WI38 (cell line): ENCODE results near the gene INTS6L.
"Not testable (repeated sequence)": the region's sequence is repeated elsewhere in the genome, so short reads cannot be mapped to it uniquely, and the experiment has no call there.

ENCODE experiments used
- H3K4me3 ChIP-seq: 2 replicates; pipeline ENCODE4 v1.5.1; 2011; ENCODE audit warnings: low read depth, mild to moderate bottlenecking, control low read depth, low read length
- TF ChIP-seq, protein P1 (sequence below): IDR thresholded peaks from 2 replicates; pipeline ENCODE4 v1.5.1; 2012; ENCODE audit warnings: low read depth, mild to moderate bottlenecking, control low read depth, low read length

The INTS6L gene

DNA sequence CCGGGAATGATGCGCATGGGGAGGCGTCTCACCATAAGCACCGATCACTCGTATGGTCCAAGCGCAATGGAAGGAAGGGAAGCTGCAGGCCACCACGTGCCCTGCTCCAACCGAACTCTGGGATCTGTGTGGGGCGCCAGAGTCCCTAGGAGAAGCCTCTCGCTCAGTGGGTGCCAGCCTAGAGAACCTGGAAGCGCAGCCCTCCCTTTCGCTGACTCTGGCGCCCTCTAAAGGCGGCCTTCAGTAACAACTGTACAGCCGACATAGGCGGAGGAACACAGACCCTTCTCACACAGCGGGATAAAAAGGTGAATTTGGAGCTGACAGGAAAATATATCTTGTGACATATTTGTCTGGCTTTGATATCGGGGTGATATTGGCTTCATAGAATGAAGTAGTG lies 76.0 kb downstream of the INTS6L start:
- TF ChIP-seq, protein P1, sequence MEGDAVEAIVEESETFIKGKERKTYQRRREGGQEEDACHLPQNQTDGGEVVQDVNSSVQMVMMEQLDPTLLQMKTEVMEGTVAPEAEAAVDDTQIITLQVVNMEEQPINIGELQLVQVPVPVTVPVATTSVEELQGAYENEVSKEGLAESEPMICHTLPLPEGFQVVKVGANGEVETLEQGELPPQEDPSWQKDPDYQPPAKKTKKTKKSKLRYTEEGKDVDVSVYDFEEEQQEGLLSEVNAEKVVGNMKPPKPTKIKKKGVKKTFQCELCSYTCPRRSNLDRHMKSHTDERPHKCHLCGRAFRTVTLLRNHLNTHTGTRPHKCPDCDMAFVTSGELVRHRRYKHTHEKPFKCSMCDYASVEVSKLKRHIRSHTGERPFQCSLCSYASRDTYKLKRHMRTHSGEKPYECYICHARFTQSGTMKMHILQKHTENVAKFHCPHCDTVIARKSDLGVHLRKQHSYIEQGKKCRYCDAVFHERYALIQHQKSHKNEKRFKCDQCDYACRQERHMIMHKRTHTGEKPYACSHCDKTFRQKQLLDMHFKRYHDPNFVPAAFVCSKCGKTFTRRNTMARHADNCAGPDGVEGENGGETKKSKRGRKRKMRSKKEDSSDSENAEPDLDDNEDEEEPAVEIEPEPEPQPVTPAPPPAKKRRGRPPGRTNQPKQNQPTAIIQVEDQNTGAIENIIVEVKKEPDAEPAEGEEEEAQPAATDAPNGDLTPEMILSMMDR: peak; percentile 61
- H3K4me3 ChIP-seq: no peak overlapping the region

DNA sequence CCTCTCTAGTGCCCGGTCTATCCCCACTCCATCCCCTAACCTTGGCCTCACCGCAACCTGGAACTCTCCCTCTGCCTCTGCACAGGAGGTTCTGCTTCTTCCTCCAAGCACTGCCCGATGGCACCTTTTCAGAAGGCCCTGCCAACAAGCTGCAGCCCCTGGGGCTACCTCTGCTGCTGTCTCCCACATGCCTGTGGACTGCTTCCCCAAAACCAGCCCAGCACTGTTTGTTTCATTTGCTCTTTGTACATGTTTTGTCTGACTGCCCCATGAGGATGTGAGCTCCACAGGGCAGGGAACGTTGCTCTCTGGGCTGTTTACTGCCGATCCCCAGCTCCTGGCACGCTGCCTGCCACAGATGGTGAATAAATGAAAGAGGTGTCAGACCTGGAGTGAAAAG lies 85.4 kb downstream of the INTS6L start:
- TF ChIP-seq, protein P1: no peak
- H3K4me3 ChIP-seq: no peak overlapping the region

DNA sequence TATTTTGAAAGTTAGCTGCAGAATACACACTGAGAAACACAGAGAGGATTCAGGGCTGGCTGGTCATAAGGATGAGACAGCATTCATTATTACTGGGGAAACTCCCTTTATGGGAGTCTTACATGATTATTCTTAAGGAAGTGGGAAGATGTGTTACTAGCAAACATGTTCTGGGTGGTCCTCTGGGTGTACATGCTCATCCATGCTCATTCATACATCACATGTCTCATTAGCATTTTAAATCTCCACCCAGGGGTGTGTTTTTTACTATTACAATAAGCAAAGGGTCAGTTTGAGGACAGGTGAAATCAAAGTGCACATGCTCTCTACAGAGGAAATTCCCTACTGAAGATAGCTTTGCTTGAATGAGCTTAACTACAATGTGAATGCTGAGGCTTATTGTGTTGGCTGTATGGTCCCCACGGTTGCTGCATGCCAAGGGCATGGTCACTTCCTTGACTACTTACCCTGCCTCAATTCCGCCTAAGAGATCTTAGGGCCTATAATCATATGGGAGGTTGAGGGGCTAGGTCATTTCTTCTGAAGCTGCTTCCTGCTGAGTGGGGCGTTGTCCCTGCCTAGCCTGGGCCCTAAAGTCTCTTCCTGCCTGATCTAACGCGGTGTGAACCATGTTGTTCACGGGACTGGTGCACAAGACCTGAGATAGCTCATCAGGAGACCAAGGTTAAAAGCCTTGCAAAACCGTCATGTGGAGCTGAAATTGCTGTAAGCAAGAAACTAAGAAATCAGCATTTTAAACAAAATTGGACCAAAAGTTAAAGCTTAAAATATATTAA lies 104.1 kb downstream of the INTS6L start:
- H3K4me3 ChIP-seq: not testable (repeated sequence)

DNA sequence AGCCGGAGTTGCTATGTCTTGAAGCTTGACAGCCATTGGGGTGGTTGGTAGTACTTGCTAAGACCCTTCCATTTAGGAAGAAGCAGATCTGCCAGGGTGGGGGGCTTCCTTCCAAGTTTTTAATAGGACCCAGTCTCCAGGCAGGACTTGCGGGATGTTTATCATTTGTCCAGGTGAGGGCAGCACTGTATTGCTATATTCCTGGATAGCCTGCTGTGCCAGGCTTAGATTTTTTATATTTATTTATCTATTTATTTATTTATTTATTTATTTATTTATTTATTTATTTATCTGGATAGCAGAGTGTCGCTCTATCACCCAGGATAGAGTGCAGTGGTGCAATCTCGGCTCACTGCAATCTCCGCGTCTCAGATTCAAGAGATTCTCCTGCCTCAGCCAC lies 105.5 kb downstream of the INTS6L start:
- no peak overlapping the region for H3K4me3 ChIP-seq
- TF ChIP-seq, protein P1: no peak

DNA sequence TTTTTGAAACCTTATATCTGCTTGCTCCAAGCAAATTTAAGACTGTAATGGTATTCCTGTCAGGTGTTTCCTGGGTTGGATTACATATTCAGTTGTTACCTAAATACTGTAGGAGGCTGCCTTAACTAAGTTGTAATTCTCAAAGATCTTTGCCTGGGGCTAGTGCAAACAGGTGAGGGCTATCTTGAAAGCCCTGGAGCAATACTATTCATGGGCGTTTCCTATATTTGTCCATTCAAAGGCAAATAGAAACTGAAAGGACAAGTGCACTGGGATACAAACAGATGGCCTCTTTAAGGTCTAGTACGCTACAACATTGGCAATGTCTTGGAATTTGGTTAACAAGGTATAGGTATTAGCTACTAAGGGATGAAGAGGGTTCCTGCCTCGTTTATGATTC lies 108.9 kb downstream of the INTS6L start:
- TF ChIP-seq, protein P1: no peak
- no peak overlapping the region for H3K4me3 ChIP-seq
